Measurements from ENCODE around the gene KPNB1.
"Not testable (repeated sequence)": the region's sequence is repeated elsewhere in the genome, so short reads cannot be mapped to it uniquely, and the experiment has no call there.

Gene KPNB1

GRCh38 chr17:47676510-47677165 is 26.9 kb downstream of the KPNB1 start:
- H3K79me2 ChIP-seq (ENCODE audit: insufficient read depth, low read depth) = peaks cover 8% of the 10 kb centered on the region; the same call in 1 of the 2 replicates
- no peak overlapping the region for H3K27ac ChIP-seq
- no peak overlapping the region for H3K4me3 ChIP-seq (IDR thresholded peaks at IDR 0.05; ENCODE audit: insufficient read depth, low read depth, low read length)

GRCh38 chr17:47678196-47678595 is 28.5 kb downstream of the KPNB1 start:
- H2AFZ ChIP-seq (ENCODE audit: low read depth) = no peak overlapping the region
- H3K4me2 ChIP-seq = no peak overlapping the region
- no peak overlapping the region for H3K9ac ChIP-seq
- H3K27ac ChIP-seq = no peak overlapping the region
- no peaks in the 10 kb centered on the region for H4K20me1 ChIP-seq (ENCODE audit: insufficient read depth)
- H3K4me3 ChIP-seq (IDR thresholded peaks at IDR 0.05; ENCODE audit: insufficient read depth, low read depth, low read length) = no peak overlapping the region
- no peaks in the 10 kb centered on the region for H3K4me1 ChIP-seq (ENCODE audit: low read depth, poor library complexity, severe bottlenecking)
- H3K79me2 ChIP-seq (ENCODE audit: insufficient read depth, low read depth) = peaks cover 8% of the 10 kb centered on the region; the same call in 1 of the 2 replicates
- H3K36me3 ChIP-seq (ENCODE audit: insufficient read depth) = peaks cover 52% of the 10 kb centered on the region; the same call in 1 of the 2 replicates
- no peak for TF ChIP-seq CTCF (conservative IDR thresholded peaks at IDR 0.05; ENCODE audit: low read depth, low read length)
- H3K27me3 ChIP-seq (ENCODE audit: insufficient read depth, low read depth) = no peaks in the 10 kb centered on the region

More at GRCh38 chr17:47676510-47677165, 26.9 kb downstream of the KPNB1 start:
- Histone ChIP-seq H3K4me2 (no peak overlapping the region), H3K27me3 (ENCODE audit: insufficient read depth, low read depth) (no peaks in the 10 kb centered on the region), H2AFZ (ENCODE audit: low read depth) (no peak overlapping the region), H3K4me1 (ENCODE audit: low read depth, poor library complexity, severe bottlenecking) (no peaks in the 10 kb centered on the region), H3K9ac (no peak overlapping the region), H3K36me3 (ENCODE audit: insufficient read depth) (peaks cover 48% of the 10 kb centered on the region; the same call in 1 of the 2 replicates), H4K20me1 (ENCODE audit: insufficient read depth) (no peaks in the 10 kb centered on the region)
- TF ChIP-seq CTCF (conservative IDR thresholded peaks at IDR 0.05; ENCODE audit: low read depth, low read length) = no peak

GRCh38 chr17:47682138-47682537 is 32.4 kb downstream of the KPNB1 start:
- Histone ChIP-seq H4K20me1 (ENCODE audit: insufficient read depth) (no peaks in the 10 kb centered on the region), H2AFZ (ENCODE audit: low read depth) (no peak overlapping the region), H3K9ac (no peak overlapping the region), H3K27ac (no peak overlapping the region), H3K4me3 (IDR thresholded peaks at IDR 0.05; ENCODE audit: insufficient read depth, low read depth, low read length) (no peak overlapping the region), H3K4me1 (ENCODE audit: low read depth, poor library complexity, severe bottlenecking) (peaks cover 17% of the 10 kb centered on the region), H3K36me3 (ENCODE audit: insufficient read depth) (peaks cover 29% of the 10 kb centered on the region; the same call in 1 of the 2 replicates), H3K4me2 (no peak overlapping the region), H3K79me2 (ENCODE audit: insufficient read depth, low read depth) (0 out of 2 replicates have a peak, but pooled peaks cover 3% of the 10 kb centered on the region), H3K27me3 (ENCODE audit: insufficient read depth, low read depth) (no peaks in the 10 kb centered on the region)
- no peak for TF ChIP-seq CTCF (conservative IDR thresholded peaks at IDR 0.05; ENCODE audit: low read depth, low read length)

GRCh38 chr17:47682727-47683126 is 33.0 kb downstream of the KPNB1 start:
- not testable (repeated sequence) for H3K27ac ChIP-seq; H3K9ac ChIP-seq; H4K20me1 ChIP-seq (ENCODE audit: insufficient read depth); H2AFZ ChIP-seq (ENCODE audit: low read depth); H3K27me3 ChIP-seq (ENCODE audit: insufficient read depth, low read depth); H3K4me2 ChIP-seq; H3K4me3 ChIP-seq (IDR thresholded peaks at IDR 0.05; ENCODE audit: insufficient read depth, low read depth, low read length); H3K79me2 ChIP-seq (ENCODE audit: insufficient read depth, low read depth)
- peaks cover 23% of the 10 kb centered on the region; the same call in 1 of the 2 replicates for H3K36me3 ChIP-seq (ENCODE audit: insufficient read depth)
- H3K4me1 ChIP-seq (ENCODE audit: low read depth, poor library complexity, severe bottlenecking) = peaks cover 23% of the 10 kb centered on the region

- no peak overlapping the region for H2AFZ ChIP-seq (ENCODE audit: low read depth)
- H3K4me3 ChIP-seq (IDR thresholded peaks at IDR 0.05; ENCODE audit: insufficient read depth, low read depth, low read length) = no peak overlapping the region
- H4K20me1 ChIP-seq (ENCODE audit: insufficient read depth) = no peaks in the 10 kb centered on the region
- no peak overlapping the region for H3K27ac ChIP-seq
- TF ChIP-seq CTCF (conservative IDR thresholded peaks at IDR 0.05; ENCODE audit: low read depth, low read length) = no peak
- no peaks in the 10 kb centered on the region for H3K27me3 ChIP-seq (ENCODE audit: insufficient read depth, low read depth)
- no peak overlapping the region for H3K4me2 ChIP-seq
- no peaks in the 10 kb centered on the region for H3K79me2 ChIP-seq (ENCODE audit: insufficient read depth, low read depth)
- H3K9ac ChIP-seq = no peak overlapping the region
- peaks cover 18% of the 10 kb centered on the region; the same call in 1 of the 2 replicates for H3K36me3 ChIP-seq (ENCODE audit: insufficient read depth)
- H3K4me1 ChIP-seq (ENCODE audit: low read depth, poor library complexity, severe bottlenecking) = peaks cover 28% of the 10 kb centered on the region
Measured at GRCh38 chr17:47684025-47684424, 34.3 kb downstream of the KPNB1 start.

Measured in KMS-11 (cell line).